IPS DF 6.9 (cell line): ENCODE data around the gene NFYB.

Experiments used
- DNase-seq: peaks from one replicate; pipeline ENCODE4 v3.0.0-alpha.2; 2013; ENCODE audit warnings: low read depth, low spot score
- H3K27ac ChIP-seq: one replicate; pipeline ENCODE4 v1.5.1; 2013; ENCODE audit warnings: low read length, control low read depth
- H3K27me3 ChIP-seq: 2 replicates; pipeline ENCODE4 v1.6.1; 2013; ENCODE audit warnings: mild to moderate bottlenecking, low read length; ENCODE audit not compliant: control insufficient read depth, insufficient read depth
- H3K36me3 ChIP-seq: 2 replicates; pipeline ENCODE4 v1.6.1; 2013; ENCODE audit warnings: low read length; ENCODE audit not compliant: control insufficient read depth, insufficient read depth
- H3K4me1 ChIP-seq: 2 replicates; pipeline ENCODE4 v1.6.1; 2013; ENCODE audit warnings: low read length; ENCODE audit not compliant: control insufficient read depth, insufficient read depth
- H3K4me3 ChIP-seq: 2 replicates; pipeline ENCODE4 v1.5.1; 2013; ENCODE audit warnings: mild to moderate bottlenecking, low read length
- H3K9me3 ChIP-seq: 2 replicates; pipeline ENCODE4 v1.6.1; 2013; ENCODE audit warnings: low read length, inconsistent platforms; ENCODE audit not compliant: control insufficient read depth, insufficient read depth
- WGBS: extraction: QIAGEN DNeasy Blood & Tissue Kit; methylation state at CpG from one replicate; pipeline ENCODE4 v1.1.7; 2013; ENCODE audit warnings: mixed read lengths, missing lambda C conversion rate; ENCODE audit not compliant: insufficient read length, insufficient coverage; 5-methylcytosine and 5-hydroxymethylcytosine counted together

Gene NFYB

DNA sequence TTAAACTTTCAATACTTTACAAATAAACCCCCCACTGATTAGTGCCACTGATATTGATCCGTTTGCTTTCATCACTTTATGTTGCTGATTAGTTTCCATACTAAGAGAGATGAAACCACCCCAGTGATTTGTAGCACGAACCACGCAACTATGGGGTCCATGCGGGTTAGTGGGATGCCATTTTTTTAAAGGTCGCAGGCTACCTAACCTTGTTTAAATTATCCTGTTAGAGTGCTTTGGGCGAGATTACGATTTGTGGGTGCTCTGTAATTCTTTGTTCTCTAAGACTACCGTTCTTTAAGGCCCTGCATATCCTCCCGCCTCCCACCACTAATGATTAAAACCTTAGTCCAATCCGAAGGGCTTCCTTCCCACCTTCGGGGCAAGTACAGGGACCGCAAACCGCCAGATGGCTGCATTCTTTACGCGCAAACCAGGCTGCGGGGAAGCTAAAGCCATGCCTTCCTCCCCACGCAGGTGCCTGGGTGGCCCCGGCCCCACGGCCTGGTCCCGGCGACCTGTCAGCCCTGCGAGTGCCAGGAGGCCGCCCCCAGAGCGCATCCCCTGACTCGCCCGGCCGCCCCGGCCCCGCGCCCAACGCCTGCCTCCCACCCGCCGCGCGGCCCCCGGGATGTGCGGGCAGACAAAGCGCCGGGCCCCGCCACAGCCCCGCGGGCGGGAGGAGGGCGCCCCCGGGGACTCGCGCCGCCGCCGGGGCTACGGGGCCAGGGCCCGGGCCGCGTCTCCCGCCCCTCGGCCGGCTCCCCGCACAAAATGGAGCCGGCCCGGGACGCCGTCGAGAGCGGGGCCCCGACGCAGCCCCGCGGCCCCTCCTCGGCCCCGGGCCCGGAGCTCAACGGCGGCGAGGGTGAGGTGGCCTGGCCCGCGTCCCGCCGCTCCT is 759 bp downstream of the NFYB start:
- Histone ChIP-seq H3K36me3 (no peaks in the 10 kb centered on the region; the same call in 1 of the 2 replicates), H3K27me3 (no peaks in the 10 kb centered on the region), H3K27ac (no peak overlapping the region), H3K9me3 (no peaks in the 10 kb centered on the region), H3K4me1 (peaks cover 2% of the 10 kb centered on the region; the same call in 1 of the 2 replicates), H3K4me3 (peak overlapping the region; percentile 78)
- no peak for DNase-seq
- no CpG with 5 or more reads among the region's 78 CpGs for WGBS

DNA sequence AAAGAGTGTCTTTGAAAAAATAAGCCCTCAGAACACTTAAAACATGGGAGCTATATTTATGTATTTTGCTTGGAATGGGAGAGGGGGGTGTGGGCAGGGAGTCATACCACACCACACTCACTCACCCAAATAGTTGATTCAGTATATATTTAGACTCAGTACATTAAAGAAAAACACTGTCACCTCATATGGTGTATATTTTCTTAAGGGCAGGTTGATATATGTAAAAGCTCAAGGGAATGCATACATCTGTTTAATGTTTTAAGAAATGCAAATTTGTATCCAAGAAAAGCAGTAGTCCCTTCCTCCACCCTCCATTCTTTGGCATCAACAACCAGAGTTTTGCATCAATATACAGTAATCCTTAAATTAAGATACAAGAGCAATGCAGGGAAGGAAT is 1.4 kb downstream of the NFYB start:
- no peak overlapping the region for H3K27ac ChIP-seq
- no peaks in the 10 kb centered on the region; the same call in 1 of the 2 replicates for H3K36me3 ChIP-seq
- peak overlapping the region; percentile 78; the same call in 1 of the 2 replicates for H3K4me3 ChIP-seq
- H3K4me1 ChIP-seq: peaks cover 2% of the 10 kb centered on the region; the same call in 1 of the 2 replicates
- H3K27me3 ChIP-seq: no peaks in the 10 kb centered on the region
- H3K9me3 ChIP-seq: no peaks in the 10 kb centered on the region
- no peak for DNase-seq

DNA sequence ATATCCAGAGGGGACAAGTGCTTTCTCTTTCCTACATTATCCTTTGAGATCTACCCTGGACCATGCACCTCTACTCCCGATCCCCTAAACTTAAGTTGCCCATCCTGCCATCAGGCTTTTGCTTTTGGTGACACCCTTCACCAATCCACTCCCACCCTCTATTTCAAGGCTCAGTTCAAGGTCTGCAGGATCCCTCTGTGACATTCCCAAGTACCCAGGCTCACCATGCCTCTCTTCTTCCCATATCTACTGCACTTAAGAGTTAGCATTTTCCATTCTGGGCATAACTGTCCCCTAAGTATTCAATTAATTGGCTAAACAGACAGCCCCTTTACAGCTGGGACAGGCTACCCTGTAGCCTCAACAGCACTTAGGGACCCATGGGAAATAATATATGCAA is 3.1 kb downstream of the NFYB start:
- Histone ChIP-seq H3K9me3 (no peaks in the 10 kb centered on the region), H3K36me3 (no peaks in the 10 kb centered on the region; the same call in 1 of the 2 replicates), H3K4me3 (no peak overlapping the region), H3K27me3 (no peaks in the 10 kb centered on the region), H3K27ac (no peak overlapping the region), H3K4me1 (peaks cover 2% of the 10 kb centered on the region; the same call in 1 of the 2 replicates)
- DNase-seq: no peak
- no CpG with 5 or more reads among the region's 1 CpG for WGBS

GRCh38 chr12:104133866-104134265 is 4.1 kb downstream of the NFYB start:
- Histone ChIP-seq H3K4me3 (no peak overlapping the region), H3K4me1 (peaks cover 2% of the 10 kb centered on the region; the same call in 1 of the 2 replicates), H3K36me3 (no peaks in the 10 kb centered on the region; the same call in 1 of the 2 replicates), H3K27me3 (no peaks in the 10 kb centered on the region), H3K9me3 (no peaks in the 10 kb centered on the region), H3K27ac (no peak overlapping the region)
- no CpG with 5 or more reads among the region's 1 CpG for WGBS
- DNase-seq: no peak

GRCh38 chr12:104133321-104133720 is 4.7 kb downstream of the NFYB start:
- DNase-seq: no peak
- WGBS: no CpG with 5 or more reads among the region's 5 CpGs
- H3K27me3 ChIP-seq: no peaks in the 10 kb centered on the region
- H3K4me1 ChIP-seq: no peaks in the 10 kb centered on the region
- no peaks in the 10 kb centered on the region for H3K9me3 ChIP-seq
- no peaks in the 10 kb centered on the region; the same call in 1 of the 2 replicates for H3K36me3 ChIP-seq
- H3K27ac ChIP-seq: no peak overlapping the region
- no peak overlapping the region for H3K4me3 ChIP-seq

DNA sequence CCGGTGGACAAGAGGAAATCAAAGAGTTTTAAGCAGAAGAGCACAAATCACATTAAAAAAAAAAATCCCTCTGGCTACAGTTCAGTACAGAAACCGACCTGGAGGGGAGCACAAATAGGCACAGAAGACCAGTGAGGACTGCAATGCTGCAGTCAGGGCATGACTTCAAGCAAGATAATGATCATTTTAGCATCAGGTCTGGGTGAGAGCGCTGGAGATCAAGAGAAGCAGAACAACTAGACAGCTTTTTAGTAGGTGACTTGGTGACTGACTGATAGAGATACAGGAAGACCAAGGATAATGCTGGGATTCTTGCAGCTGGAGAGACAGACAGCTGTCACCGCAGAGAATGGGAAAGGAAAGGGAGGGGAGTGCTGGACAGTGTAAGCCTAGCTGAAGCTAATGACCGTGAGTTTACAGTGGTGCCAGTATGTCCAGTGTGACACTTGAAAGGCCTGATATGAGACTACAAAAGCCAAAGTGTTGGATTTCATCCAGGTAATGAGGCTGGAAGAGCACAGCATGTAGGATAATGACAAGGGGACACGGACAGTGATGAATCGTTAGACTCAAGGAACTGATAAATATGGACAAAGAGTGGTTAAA is 5.6 kb downstream of the NFYB start:
- no peaks in the 10 kb centered on the region for H3K9me3 ChIP-seq
- no peak for DNase-seq
- H3K36me3 ChIP-seq: no peaks in the 10 kb centered on the region; the same call in 1 of the 2 replicates
- H3K4me3 ChIP-seq: no peak overlapping the region
- H3K4me1 ChIP-seq: no peaks in the 10 kb centered on the region
- WGBS: no CpG with 5 or more reads among the region's 7 CpGs
- H3K27ac ChIP-seq: no peak overlapping the region
- no peaks in the 10 kb centered on the region for H3K27me3 ChIP-seq

DNA sequence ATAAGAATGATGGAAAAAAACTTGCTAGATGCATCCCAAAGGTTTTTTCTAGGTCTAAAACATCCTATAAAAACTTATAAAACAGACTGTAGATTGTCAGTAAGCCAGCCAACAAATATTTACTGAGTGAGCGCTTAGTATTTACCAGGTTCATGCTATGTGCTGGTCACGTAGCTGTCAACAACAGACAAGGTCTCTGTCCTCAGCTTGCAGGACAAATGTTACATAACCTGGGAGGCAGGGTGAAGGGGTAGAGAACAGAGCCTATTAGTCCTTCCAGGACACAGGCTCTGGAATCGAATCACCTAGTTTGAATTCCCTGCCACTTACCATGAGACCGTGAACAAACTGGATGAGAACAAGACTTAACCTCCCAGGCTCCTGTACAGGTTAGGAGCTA is 6.4 kb downstream of the NFYB start:
- no peaks in the 10 kb centered on the region; the same call in 1 of the 2 replicates for H3K36me3 ChIP-seq
- no peaks in the 10 kb centered on the region for H3K27me3 ChIP-seq
- DNase-seq: no peak
- no CpG with 5 or more reads among the region's 4 CpGs for WGBS
- H3K27ac ChIP-seq: no peak overlapping the region
- no peaks in the 10 kb centered on the region for H3K4me1 ChIP-seq
- no peaks in the 10 kb centered on the region for H3K9me3 ChIP-seq
- no peak overlapping the region for H3K4me3 ChIP-seq

GRCh38 chr12:104130760-104131159 is 7.2 kb downstream of the NFYB start:
- H3K27me3 ChIP-seq: no peaks in the 10 kb centered on the region
- H3K4me1 ChIP-seq: no peaks in the 10 kb centered on the region
- no CpG with 5 or more reads among the region's 2 CpGs for WGBS
- DNase-seq: no peak
- no peaks in the 10 kb centered on the region for H3K9me3 ChIP-seq
- peaks cover 2% of the 10 kb centered on the region; the same call in 1 of the 2 replicates for H3K36me3 ChIP-seq
- no peak overlapping the region for H3K27ac ChIP-seq
- no peak overlapping the region for H3K4me3 ChIP-seq

- H3K27ac ChIP-seq: no peak overlapping the region
- H3K4me3 ChIP-seq: no peak overlapping the region
- no peak for DNase-seq
- no CpG with 5 or more reads among the region's 3 CpGs for WGBS
- no peaks in the 10 kb centered on the region for H3K27me3 ChIP-seq
- no peaks in the 10 kb centered on the region for H3K9me3 ChIP-seq
- H3K4me1 ChIP-seq: peaks cover 2% of the 10 kb centered on the region
- peaks cover 7% of the 10 kb centered on the region; the same call in 1 of the 2 replicates for H3K36me3 ChIP-seq
These were observed 11.5 kb downstream of the NFYB start for GRCh38 chr12:104126548-104126947.

DNA sequence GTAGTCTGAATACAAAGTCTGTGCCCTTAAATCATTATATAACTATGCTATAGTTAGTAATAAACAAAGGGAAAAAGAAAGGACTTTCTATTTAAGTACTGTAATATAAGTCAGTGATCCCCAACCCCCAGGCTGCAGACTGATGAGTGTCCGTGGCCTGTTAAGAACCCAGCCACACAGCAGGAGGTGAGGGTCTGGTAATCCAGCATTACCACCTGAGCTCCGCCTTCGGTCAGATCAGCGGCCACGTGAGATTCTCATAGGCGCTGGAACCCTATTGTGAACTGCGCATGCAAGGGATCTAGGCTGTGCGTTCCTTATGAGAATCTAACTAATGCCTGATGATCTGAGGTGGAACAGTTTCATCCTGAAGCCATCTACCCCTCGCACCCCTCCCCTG is 15.7 kb downstream of the NFYB start:
- no peak overlapping the region for H3K27ac ChIP-seq
- H3K4me1 ChIP-seq: peaks cover 2% of the 10 kb centered on the region
- WGBS: no CpG with 5 or more reads among the region's 9 CpGs
- H3K36me3 ChIP-seq: peaks cover 11% of the 10 kb centered on the region; the same call in 1 of the 2 replicates
- no peaks in the 10 kb centered on the region for H3K27me3 ChIP-seq
- H3K4me3 ChIP-seq: no peak overlapping the region
- no peak for DNase-seq
- no peaks in the 10 kb centered on the region for H3K9me3 ChIP-seq
